Measurements from ENCODE around the gene RNU6-1. TPM values are rescaled to one million over a fixed set of nuclear protein-coding genes. Genes with fewer than 3 reads are reported as not detected.

RNU6-1 gene
- total RNA-seq, 1 experiment from 2014 or later, result not detected

DNA sequence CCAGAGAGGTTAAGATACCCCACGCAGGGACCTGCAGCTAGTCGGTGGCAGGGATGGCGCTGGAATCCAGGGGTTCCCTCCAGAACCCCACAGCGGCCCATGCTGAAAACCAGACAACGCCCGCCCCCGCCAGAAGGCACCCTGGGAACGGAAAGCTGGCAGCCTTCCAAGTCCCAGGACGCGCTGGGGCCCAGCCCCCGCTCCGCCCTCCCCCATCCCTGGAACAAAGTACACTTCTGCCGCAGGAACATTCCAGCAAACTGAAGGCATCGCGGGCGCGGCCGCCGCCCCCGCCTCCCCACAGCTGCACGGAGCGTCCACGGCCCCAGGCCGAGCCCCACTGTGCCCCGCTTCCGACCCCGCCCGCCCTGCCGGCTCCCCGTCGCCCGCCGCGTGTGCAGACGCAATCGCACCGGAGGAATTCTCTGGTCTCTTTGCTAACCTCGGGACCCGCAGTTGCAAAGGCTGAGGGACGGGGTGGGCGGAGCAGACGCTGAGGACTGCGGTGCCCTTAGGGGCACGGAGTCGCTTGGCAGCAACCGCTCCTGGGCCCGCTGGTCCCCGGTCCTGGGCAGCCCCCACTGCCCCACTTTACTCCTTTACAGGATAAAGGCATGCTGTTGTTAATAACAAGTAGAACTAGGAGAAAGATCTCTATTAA is 44.8 kb upstream of the RNU6-1 start:
- BruUV-seq (replicated peaks), result no TSS peak
- POLR2A ChIA-PET, result no interaction called here
- H3K4me3 ChIP-seq (replicated peaks in 1 of 2; ENCODE audit: low read depth in 1 of 2, low read length in 2 of 2), result peak overlapping the region; percentile 47 to 66
- no peaks in the 10 kb centered on the region for H4K20me1 ChIP-seq (ENCODE audit: insufficient read depth)
- no peaks in the 10 kb centered on the region for H3K9me2 ChIP-seq (ENCODE audit: insufficient read depth)
- peak overlapping the region; percentile 91 for H2AFZ ChIP-seq (ENCODE audit: low read depth, low read length, poor library complexity, severe bottlenecking)
- H3K79me2 ChIP-seq (ENCODE audit: insufficient read depth, low read length), result no peaks in the 10 kb centered on the region
- H3K27me3 ChIP-seq (ENCODE audit: insufficient read depth, low read length), result no peaks in the 10 kb centered on the region
- intact Hi-C loops (cut with micrococcal nuclease), result no loop called here
- peak; percentile 86 for ATAC-seq
- DNase-seq (ENCODE audit: low read depth, low spot score), result no peak
- CTCF ChIA-PET, result no interaction called here
- H3K9ac ChIP-seq (ENCODE audit: low read length), result peak overlapping the region; percentile 62
- no peaks in the 10 kb centered on the region for H3K9me3 ChIP-seq (ENCODE audit: control insufficient read depth in 1 of 2, insufficient read depth in 1 of 2, low read depth in 1 of 2, low read length in 2 of 2)
- peak overlapping the region; percentile 11; the same call in 1 of the 2 replicates for H3K27ac ChIP-seq (ENCODE audit: low read depth, low read length)
- peaks cover 14 to 17% of the 10 kb centered on the region in 2 experiments for H3K4me1 ChIP-seq (ENCODE audit: control insufficient read depth in 1 of 2, insufficient read depth in 2 of 2, low read length in 2 of 2)
- H3K4me2 ChIP-seq (ENCODE audit: low read length), result peak overlapping the region; percentile 96
- RAD21 ChIA-PET (ENCODE audit: low non-redundant PET in 1 of 2, low total read pairs in 2 of 2, uncharacterized antibody in 2 of 2, unreplicated experiment in 2 of 2), result no interaction called here
- H3K36me3 ChIP-seq (ENCODE audit: control insufficient read depth in 1 of 2, insufficient read depth in 2 of 2, low read length in 2 of 2), result no peaks in the 10 kb centered on the region
- no peak for TF ChIP-seq EZH2phosphoT487 (IDR thresholded peaks at IDR 0.05; ENCODE audit: borderline replicate concordance)
- TF ChIP-seq, protein P1, sequence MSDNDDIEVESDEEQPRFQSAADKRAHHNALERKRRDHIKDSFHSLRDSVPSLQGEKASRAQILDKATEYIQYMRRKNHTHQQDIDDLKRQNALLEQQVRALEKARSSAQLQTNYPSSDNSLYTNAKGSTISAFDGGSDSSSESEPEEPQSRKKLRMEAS (IDR thresholded peaks at IDR 0.05), result no peak; the same call in 1 of the 2 replicates
- TF ChIP-seq SIN3A (IDR thresholded peaks at IDR 0.05; ENCODE audit: low read depth), result no peak
- TF ChIP-seq JUND (IDR thresholded peaks at IDR 0.05), result no peak
- TF ChIP-seq ELF1 (IDR thresholded peaks at IDR 0.05; ENCODE audit: borderline replicate concordance, low read depth), result no peak
- no peak for TF ChIP-seq ATF3 (IDR thresholded peaks at IDR 0.05)
- no peak for TF ChIP-seq RAD21 (IDR thresholded peaks at IDR 0.05; ENCODE audit: low read depth)
- TF ChIP-seq, protein P2, sequence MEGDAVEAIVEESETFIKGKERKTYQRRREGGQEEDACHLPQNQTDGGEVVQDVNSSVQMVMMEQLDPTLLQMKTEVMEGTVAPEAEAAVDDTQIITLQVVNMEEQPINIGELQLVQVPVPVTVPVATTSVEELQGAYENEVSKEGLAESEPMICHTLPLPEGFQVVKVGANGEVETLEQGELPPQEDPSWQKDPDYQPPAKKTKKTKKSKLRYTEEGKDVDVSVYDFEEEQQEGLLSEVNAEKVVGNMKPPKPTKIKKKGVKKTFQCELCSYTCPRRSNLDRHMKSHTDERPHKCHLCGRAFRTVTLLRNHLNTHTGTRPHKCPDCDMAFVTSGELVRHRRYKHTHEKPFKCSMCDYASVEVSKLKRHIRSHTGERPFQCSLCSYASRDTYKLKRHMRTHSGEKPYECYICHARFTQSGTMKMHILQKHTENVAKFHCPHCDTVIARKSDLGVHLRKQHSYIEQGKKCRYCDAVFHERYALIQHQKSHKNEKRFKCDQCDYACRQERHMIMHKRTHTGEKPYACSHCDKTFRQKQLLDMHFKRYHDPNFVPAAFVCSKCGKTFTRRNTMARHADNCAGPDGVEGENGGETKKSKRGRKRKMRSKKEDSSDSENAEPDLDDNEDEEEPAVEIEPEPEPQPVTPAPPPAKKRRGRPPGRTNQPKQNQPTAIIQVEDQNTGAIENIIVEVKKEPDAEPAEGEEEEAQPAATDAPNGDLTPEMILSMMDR (IDR thresholded peaks at IDR 0.05 in 2 of 3, conservative IDR thresholded peaks at IDR 0.05 in 1 of 3; ENCODE audit: borderline replicate concordance in 1 of 3, insufficient read depth in 1 of 3, low read depth in 2 of 3, low read length in 2 of 3), result no peak
- TF ChIP-seq REST (IDR thresholded peaks at IDR 0.05; ENCODE audit: low read depth), result no peak
- peak; percentile 50 for TF ChIP-seq POLR2AphosphoS5 (IDR thresholded peaks at IDR 0.05; ENCODE audit: low read depth, low read length)
- no peak for TF ChIP-seq CEBPB (IDR thresholded peaks at IDR 0.05; ENCODE audit: low read depth)
- no peak for TF ChIP-seq ZNF274 (IDR thresholded peaks at IDR 0.05; ENCODE audit: low read depth, low read length)
- no peak for TF ChIP-seq YY1 (IDR thresholded peaks at IDR 0.05; ENCODE audit: extremely low read depth, insufficient replicate concordance, low read depth, low read length)
- peak; percentile 79 for TF ChIP-seq TCF7L2 (IDR thresholded peaks at IDR 0.05; ENCODE audit: borderline replicate concordance, extremely low read depth, insufficient read depth, insufficient read length)
- TF ChIP-seq FOSL1 (IDR thresholded peaks at IDR 0.05; ENCODE audit: low read depth), result no peak
- no peak for TF ChIP-seq CBX3 (IDR thresholded peaks at IDR 0.05; ENCODE audit: low read depth)
- peak; percentile 21; the same call in 1 of the 2 replicates for TF ChIP-seq ZFX (IDR thresholded peaks at IDR 0.05)
- peak; percentile 86 for TF ChIP-seq EGR1 (IDR thresholded peaks at IDR 0.05; ENCODE audit: low read depth)
- no peak for TF ChIP-seq EZH2 (IDR thresholded peaks at IDR 0.05)
- peak; percentile 35 for TF ChIP-seq POLR2A (IDR thresholded peaks at IDR 0.05; ENCODE audit: borderline replicate concordance, extremely low read depth, insufficient read depth, insufficient read length)

Measured in HCT116 (cell line).